VCaP (cell line): ENCODE data around the gene KCTD16.

Source experiments
- H3K27ac ChIP-seq: fragments of 450-650 bp; 2 replicates; pipeline ENCODE4 v1.5.1; 2017
- CTCF ChIP-seq: fragments of 450-650 bp; conservative IDR thresholded peaks from 2 replicates; pipeline ENCODE4 v1.5.1; 2017; ENCODE audit warnings: mild to moderate bottlenecking, moderate library complexity

The KCTD16 gene

GRCh38 chr5:144304688-144305087 is 134.0 kb downstream of the KCTD16 start:
- no peak for TF ChIP-seq CTCF
- H3K27ac ChIP-seq = no peak overlapping the region

GRCh38 chr5:144307736-144308135 is 137.1 kb downstream of the KCTD16 start:
- TF ChIP-seq CTCF = no peak
- H3K27ac ChIP-seq = no peak overlapping the region

GRCh38 chr5:144308174-144308573 is 137.5 kb downstream of the KCTD16 start:
- H3K27ac ChIP-seq = no peak overlapping the region
- TF ChIP-seq CTCF = no peak

- no peak for TF ChIP-seq CTCF
- no peak overlapping the region for H3K27ac ChIP-seq
Observed at GRCh38 chr5:144308906-144309670, 138.4 kb downstream of the KCTD16 start.

- no peak overlapping the region for H3K27ac ChIP-seq
- no peak for TF ChIP-seq CTCF
Observed at GRCh38 chr5:144310621-144311020, 139.9 kb downstream of the KCTD16 start.

- TF ChIP-seq CTCF = no peak
- no peak overlapping the region for H3K27ac ChIP-seq
Observed at GRCh38 chr5:144313147-144313726, 142.6 kb downstream of the KCTD16 start.

GRCh38 chr5:144315026-144315425 is 144.4 kb downstream of the KCTD16 start:
- no peak overlapping the region for H3K27ac ChIP-seq
- TF ChIP-seq CTCF = no peak
